Breast epithelium (tissue), 3 donors: ENCODE data around the gene TTC12.

Experiments
- POLR2AphosphoS5 ChIP-seq, 3 donors: sonication (generic); formaldehyde crosslinking; IDR thresholded peaks; one replicate each; pipeline ENCODE4 v1.6.1; 2017; ENCODE audit warnings: antibody characterized with exemption in 3 of 3
- TF ChIP-seq, protein P1 (sequence below), 3 donors: fragments of 450-650 bp; IDR thresholded peaks; one replicate each; pipeline ENCODE4 v1.5.1; 2016 to 2017; ENCODE audit warnings: antibody characterized with exemption in 3 of 3, mild to moderate bottlenecking in 3 of 3, moderate library complexity in 3 of 3

DNA sequence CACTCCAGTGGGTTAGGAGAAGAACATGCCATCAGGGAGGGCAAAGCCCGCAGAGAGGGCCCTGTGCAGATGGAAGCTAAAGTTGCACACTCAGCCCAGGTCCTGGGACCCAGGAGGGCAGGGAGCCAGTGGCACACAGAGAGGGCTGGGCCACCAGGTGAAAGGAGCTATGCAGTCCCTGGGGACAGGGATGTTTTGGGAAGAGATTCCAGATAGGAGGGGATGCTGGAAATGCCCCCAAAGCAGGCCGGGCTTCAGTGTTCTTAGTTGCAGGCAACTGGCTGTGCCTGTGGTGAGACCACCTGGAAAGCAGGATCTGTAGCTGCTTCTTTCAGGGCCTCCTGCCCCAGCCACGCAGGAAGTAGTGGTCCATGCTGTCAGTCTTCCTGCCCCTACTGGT, 92.8 kb downstream of the TTC12 start:
- TF ChIP-seq, protein P1, sequence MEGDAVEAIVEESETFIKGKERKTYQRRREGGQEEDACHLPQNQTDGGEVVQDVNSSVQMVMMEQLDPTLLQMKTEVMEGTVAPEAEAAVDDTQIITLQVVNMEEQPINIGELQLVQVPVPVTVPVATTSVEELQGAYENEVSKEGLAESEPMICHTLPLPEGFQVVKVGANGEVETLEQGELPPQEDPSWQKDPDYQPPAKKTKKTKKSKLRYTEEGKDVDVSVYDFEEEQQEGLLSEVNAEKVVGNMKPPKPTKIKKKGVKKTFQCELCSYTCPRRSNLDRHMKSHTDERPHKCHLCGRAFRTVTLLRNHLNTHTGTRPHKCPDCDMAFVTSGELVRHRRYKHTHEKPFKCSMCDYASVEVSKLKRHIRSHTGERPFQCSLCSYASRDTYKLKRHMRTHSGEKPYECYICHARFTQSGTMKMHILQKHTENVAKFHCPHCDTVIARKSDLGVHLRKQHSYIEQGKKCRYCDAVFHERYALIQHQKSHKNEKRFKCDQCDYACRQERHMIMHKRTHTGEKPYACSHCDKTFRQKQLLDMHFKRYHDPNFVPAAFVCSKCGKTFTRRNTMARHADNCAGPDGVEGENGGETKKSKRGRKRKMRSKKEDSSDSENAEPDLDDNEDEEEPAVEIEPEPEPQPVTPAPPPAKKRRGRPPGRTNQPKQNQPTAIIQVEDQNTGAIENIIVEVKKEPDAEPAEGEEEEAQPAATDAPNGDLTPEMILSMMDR (IDR thresholded peaks at IDR 0.05) = no peak
- no peak for TF ChIP-seq POLR2AphosphoS5 (IDR thresholded peaks at IDR 0.05)
